ENCODE measurements around the gene FARP1.

Gene FARP1

GRCh38 chr13:98100481-98100880, 42.4 kb upstream of the FARP1 start:
- DNase-seq (ENCODE audit: insufficient read length, low spot score) (no peak), FAIRE-seq (no peak)
- TF ChIP-seq CTCF (IDR thresholded peaks at IDR 0.05; ENCODE audit: insufficient read depth, missing control alignments) = no peak

- no peak for DNase-seq (ENCODE audit: insufficient read length, low spot score)
- no peak for TF ChIP-seq CTCF (IDR thresholded peaks at IDR 0.05; ENCODE audit: insufficient read depth, missing control alignments)
- no peak for FAIRE-seq
These were observed 39.4 kb upstream of the FARP1 start for GRCh38 chr13:98103531-98103930.

- no peak for FAIRE-seq
- no peak for DNase-seq (ENCODE audit: insufficient read length, low spot score)
- no peak for TF ChIP-seq CTCF (IDR thresholded peaks at IDR 0.05; ENCODE audit: insufficient read depth, missing control alignments)
These were observed 38.7 kb upstream of the FARP1 start for GRCh38 chr13:98103942-98104880.

DNA sequence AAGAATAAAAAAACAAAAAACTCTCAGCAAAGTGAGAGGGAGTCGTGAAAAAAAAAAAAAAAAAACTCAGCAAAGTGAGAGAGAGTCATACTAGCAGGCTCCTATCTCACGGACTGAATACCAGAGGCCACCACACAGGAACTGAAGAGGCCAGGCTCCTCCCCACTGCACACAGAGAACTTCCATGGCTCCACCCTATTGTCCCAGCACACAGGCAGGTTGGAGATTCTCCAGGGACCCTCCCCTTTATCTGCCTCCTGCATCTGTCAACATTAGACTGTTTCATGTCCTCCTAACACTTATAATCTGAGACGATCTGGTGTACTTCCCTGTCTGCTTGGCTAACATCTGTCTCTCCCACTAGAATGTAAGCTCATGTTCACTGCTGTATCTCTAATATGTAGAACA, 37.0 kb upstream of the FARP1 start:
- FAIRE-seq (no peak), DNase-seq (ENCODE audit: insufficient read length, low spot score) (no peak)
- TF ChIP-seq CTCF (IDR thresholded peaks at IDR 0.05; ENCODE audit: insufficient read depth, missing control alignments) = no peak

DNA sequence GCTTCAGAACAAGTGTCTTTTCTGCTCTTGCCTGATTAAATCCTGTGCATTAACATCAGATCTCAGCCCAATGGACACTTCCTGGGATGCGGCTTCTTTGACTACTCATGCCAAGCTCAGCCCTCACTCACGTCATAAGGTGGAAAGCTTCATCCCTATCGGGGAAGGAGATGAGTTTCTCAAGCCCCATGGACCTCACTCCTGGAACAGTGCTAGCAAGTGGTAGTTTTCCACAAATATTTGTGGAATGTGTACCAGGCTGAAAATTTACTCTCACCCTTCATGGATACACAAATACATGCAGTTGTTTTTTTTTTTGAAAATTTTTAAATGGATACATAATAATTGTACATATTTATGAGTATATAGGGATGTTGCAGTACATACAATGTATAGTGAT, 34.6 kb upstream of the FARP1 start:
- no peak for TF ChIP-seq CTCF (IDR thresholded peaks at IDR 0.05; ENCODE audit: insufficient read depth, missing control alignments)
- FAIRE-seq (no peak), DNase-seq (ENCODE audit: insufficient read length, low spot score) (no peak)

DNA sequence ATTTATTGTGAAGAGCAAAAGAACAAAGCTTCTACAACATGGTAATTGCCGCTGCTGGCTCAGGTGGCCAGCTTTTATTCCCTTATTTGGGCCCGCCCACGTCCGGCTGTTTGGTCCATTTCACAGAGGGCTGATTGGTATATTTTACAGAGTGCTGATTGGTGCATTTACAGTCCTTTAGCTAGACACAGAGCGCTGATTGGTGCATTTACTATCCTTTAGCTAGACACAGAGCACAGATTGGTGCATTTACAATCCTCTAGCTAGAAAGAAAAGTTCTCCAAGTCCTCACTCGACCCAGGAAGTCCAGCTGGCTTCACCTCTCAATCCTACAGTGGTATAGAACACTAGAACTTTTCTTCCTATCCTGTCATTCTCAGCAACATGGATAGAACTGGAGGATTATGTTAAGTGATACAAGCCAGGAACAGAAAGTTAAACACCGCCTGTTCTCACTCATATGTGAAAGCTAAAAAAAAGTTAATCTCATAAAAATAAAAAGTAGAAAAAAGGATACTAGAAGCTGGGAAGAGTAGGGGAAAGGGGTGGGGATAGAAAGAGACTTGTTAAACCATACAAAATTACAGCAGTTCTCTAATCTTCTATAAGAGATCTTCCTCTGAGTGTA, 33.6 kb upstream of the FARP1 start:
- DNase-seq (ENCODE audit: insufficient read length, low spot score) (no peak), FAIRE-seq (no peak)
- no peak for TF ChIP-seq CTCF (IDR thresholded peaks at IDR 0.05; ENCODE audit: insufficient read depth, missing control alignments)

DNA sequence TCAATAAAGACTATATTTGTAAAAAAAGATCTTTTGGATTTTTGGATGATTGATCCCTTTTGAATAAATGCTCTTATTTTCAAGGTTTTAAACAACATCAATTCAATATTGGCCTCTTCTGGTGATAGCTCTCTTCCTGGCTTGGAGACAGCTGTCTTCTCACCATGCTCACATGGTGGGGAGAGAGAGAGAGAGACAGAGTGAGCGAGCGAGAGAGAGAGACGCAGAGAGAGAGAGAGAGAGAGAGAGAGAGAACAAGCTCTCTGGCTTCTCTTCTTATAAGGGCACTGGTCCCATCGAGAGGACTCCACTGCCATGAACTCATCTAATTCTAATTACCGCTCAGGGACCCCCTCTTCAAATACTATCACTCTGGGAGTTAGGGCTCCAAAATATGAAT, 32.1 kb upstream of the FARP1 start:
- DNase-seq (ENCODE audit: insufficient read length, low spot score) (no peak), FAIRE-seq (no peak)
- no peak for TF ChIP-seq CTCF (IDR thresholded peaks at IDR 0.05; ENCODE audit: insufficient read depth, missing control alignments)
